ENCODE data around the gene ARAF. TPM values are rescaled to one million over a fixed set of nuclear protein-coding genes. Genes with fewer than 3 reads are reported as not detected.

Gene ARAF
- total and polyA plus RNA-seq, 2 donors (not counting 3 experiments of a cell fraction or from before 2014, with no cell fraction given) = 62.7 to 69.5 TPM

GRCh38 chrX:47571215-47571614 is 10.2 kb downstream of the ARAF start:
- DNase-seq (ENCODE audit: low read depth, low spot score) = no peak
- H2AFZ ChIP-seq (ENCODE audit: low read depth, low read length) = no peak overlapping the region
- H3K27me3 ChIP-seq (ENCODE audit: control insufficient read depth in 2 of 2, insufficient read depth in 2 of 2, low read length in 2 of 2) = no peaks in the 10 kb centered on the region
- CTCF ChIA-PET = no interaction called here
- no peak for TF ChIP-seq POLR2AphosphoS5 (IDR thresholded peaks at IDR 0.05; ENCODE audit: insufficient read depth, low read depth, low read length)
- TF ChIP-seq FOS (IDR thresholded peaks at IDR 0.05; ENCODE audit: borderline replicate concordance, insufficient read depth, low read length) = no peak
- H3K79me2 ChIP-seq (ENCODE audit: control insufficient read depth, insufficient read depth, low read length) = no peaks in the 10 kb centered on the region
- H3K9me1 ChIP-seq (replicated peaks; ENCODE audit: control insufficient read depth, extremely low read depth, insufficient read depth, low read length) = no peaks in the 10 kb centered on the region
- BruUV-seq (replicated peaks) = TSS peak; percentile 70
- FAIRE-seq = no peak
- H3K9ac ChIP-seq (replicated peaks; ENCODE audit: extremely low read depth, insufficient read depth, low read length) = no peak overlapping the region
- no peak overlapping the region for H3K4me3 ChIP-seq (replicated peaks in 1 of 3; ENCODE audit: insufficient read depth in 1 of 3, low read depth in 1 of 3, low read length in 3 of 3)
- POLR2A ChIA-PET = no interaction called here
- H3K4me1 ChIP-seq (ENCODE audit: control insufficient read depth, extremely low read depth, insufficient read depth, low read length) = peaks cover 6% of the 10 kb centered on the region
- no peaks in the 10 kb centered on the region for H4K20me1 ChIP-seq (replicated peaks; ENCODE audit: control insufficient read depth, extremely low read depth, insufficient read depth, low read length)
- H3K36me3 ChIP-seq (ENCODE audit: control insufficient read depth in 2 of 2, extremely low read depth in 1 of 2, insufficient read depth in 2 of 2, low read length in 2 of 2) = peaks cover 0 to 6% of the 10 kb centered on the region in 2 experiments
- no peak overlapping the region for H3K27ac ChIP-seq (ENCODE audit: insufficient read depth, low read depth, low read length)
- H3K4me2 ChIP-seq (ENCODE audit: insufficient read depth, low read length) = no peak overlapping the region
- dilution Hi-C loops (cut with MboI; ENCODE audit: extremely low pct_ligation_motif_present, low sequenced_read_pairs) (no loop called here), intact Hi-C loops (cut with micrococcal nuclease) (no loop called here)
- H3K9me3 ChIP-seq (replicated peaks; ENCODE audit: control insufficient read depth, insufficient read depth, low read length) = no peaks in the 10 kb centered on the region

GRCh38 chrX:47571896-47572295 is 10.9 kb downstream of the ARAF start:
- Histone ChIP-seq H2AFZ (ENCODE audit: low read depth, low read length) (no peak overlapping the region), H3K9me3 (replicated peaks; ENCODE audit: control insufficient read depth, insufficient read depth, low read length) (no peaks in the 10 kb centered on the region), H3K9me1 (replicated peaks; ENCODE audit: control insufficient read depth, extremely low read depth, insufficient read depth, low read length) (no peaks in the 10 kb centered on the region), H3K4me2 (ENCODE audit: insufficient read depth, low read length) (no peak overlapping the region), H4K20me1 (replicated peaks; ENCODE audit: control insufficient read depth, extremely low read depth, insufficient read depth, low read length) (no peaks in the 10 kb centered on the region), H3K9ac (replicated peaks; ENCODE audit: extremely low read depth, insufficient read depth, low read length) (no peak overlapping the region), H3K4me1 (ENCODE audit: control insufficient read depth, extremely low read depth, insufficient read depth, low read length) (peaks cover 3% of the 10 kb centered on the region), H3K27ac (ENCODE audit: insufficient read depth, low read depth, low read length) (no peak overlapping the region), H3K36me3 (ENCODE audit: control insufficient read depth in 2 of 2, extremely low read depth in 1 of 2, insufficient read depth in 2 of 2, low read length in 2 of 2) (peaks cover 0 to 6% of the 10 kb centered on the region in 2 experiments), H3K79me2 (ENCODE audit: control insufficient read depth, insufficient read depth, low read length) (no peaks in the 10 kb centered on the region), H3K27me3 (ENCODE audit: control insufficient read depth in 2 of 2, insufficient read depth in 2 of 2, low read length in 2 of 2) (no peaks in the 10 kb centered on the region), H3K4me3 (replicated peaks in 1 of 3; ENCODE audit: insufficient read depth in 1 of 3, low read depth in 1 of 3, low read length in 3 of 3) (no peak overlapping the region)
- FAIRE-seq = no peak
- DNase-seq (ENCODE audit: low read depth, low spot score) = no peak
- CTCF ChIA-PET = no interaction called here
- BruUV-seq (replicated peaks) = no TSS peak
- intact Hi-C loops (cut with micrococcal nuclease) = no loop called here
- TF ChIP-seq CTCF (IDR thresholded peaks at IDR 0.05; ENCODE audit: extremely low read depth in 1 of 2, insufficient read depth in 1 of 2, low read depth in 1 of 2, low read length in 2 of 2) = no peak
- no peak for TF ChIP-seq JUN (IDR thresholded peaks at IDR 0.05; ENCODE audit: borderline replicate concordance, insufficient read depth, insufficient read length, low read depth)
- TF ChIP-seq POLR2AphosphoS5 (IDR thresholded peaks at IDR 0.05; ENCODE audit: insufficient read depth, low read depth, low read length) = no peak
- no peak for TF ChIP-seq MAX (IDR thresholded peaks at IDR 0.05; ENCODE audit: insufficient read depth, insufficient read length)
- no peak for TF ChIP-seq EZH2 (IDR thresholded peaks at IDR 0.05; ENCODE audit: borderline replicate concordance, low read depth, low read length, severe bottlenecking)
- no peak for TF ChIP-seq FOS (IDR thresholded peaks at IDR 0.05; ENCODE audit: borderline replicate concordance, insufficient read depth, low read length)
- no peak for TF ChIP-seq GATA2 (IDR thresholded peaks at IDR 0.05; ENCODE audit: insufficient read depth, insufficient read length, low read depth, low read length)
- TF ChIP-seq MYC (IDR thresholded peaks at IDR 0.05; ENCODE audit: low read depth, low read length) = no peak
- TF ChIP-seq POLR2A (IDR thresholded peaks at IDR 0.05; ENCODE audit: low read depth, low read length) = no peak
- POLR2A ChIA-PET = interaction anchor here (0.6 kb wide), 1 partner anchor 1354 kb away, joined by 3 read pairs; no protein-coding TSS in a partner anchor
- dilution Hi-C loops (cut with MboI; ENCODE audit: extremely low pct_ligation_motif_present, low sequenced_read_pairs) = no loop called here

All from endothelial cell of umbilical vein (primary cell).